Motor neuron (in vitro differentiated cells): ENCODE data around the gene INPP5J. TPM values are rescaled to one million over a fixed set of nuclear protein-coding genes. Genes with fewer than 3 reads are reported as not detected.
"Not testable (repeated sequence)": the region's sequence is repeated elsewhere in the genome, so short reads cannot be mapped to it uniquely, and the experiment has no call there.

Source experiments
- ATAC-seq, 8 experiments: fragments of 200-7000 bp; cut with Tn5 transposase; replicated peaks in 6 of 8; 2 replicates each; pipeline ENCODE4 v1.8.0; 2021; ENCODE audit warnings: mild to moderate bottlenecking in 8 of 8, moderate library complexity in 8 of 8
- H3K27ac ChIP-seq, 2 donors: fragments of 250-450 bp; sonication (Bioruptor Pico); 2 replicates each; pipeline ENCODE4 v1.9.0; 2021; ENCODE audit warnings: antibody characterized with exemption in 2 of 2, mild to moderate bottlenecking in 2 of 2, moderate library complexity in 1 of 2
- H3K4me1 ChIP-seq, 2 donors: fragments of 250-450 bp; sonication (Bioruptor Pico); replicated peaks in 1 of 2; 2 replicates each; pipeline ENCODE4 v1.6.1; 2021; ENCODE audit warnings: antibody characterized with exemption in 2 of 2, mild to moderate bottlenecking in 2 of 2, moderate library complexity in 1 of 2
- H3K4me3 ChIP-seq, 5 donors: fragments of 250-450 bp; sonication (Bioruptor Pico); 2 replicates each; pipeline ENCODE4 v1.9.0; 2021; ENCODE audit warnings: antibody characterized with exemption in 5 of 5, mild to moderate bottlenecking in 5 of 5, moderate library complexity in 4 of 5
- WGBS, 10 experiments: fragments of 450-650 bp; shearing (Covaris generic); methylation state at CpG; one replicate each; pipeline ENCODE4 v1.0.0; 2022; 5-methylcytosine and 5-hydroxymethylcytosine counted together
- in situ Hi-C, 9 experiments: fragments of 400-800 bp; cut with MboI; loops; one replicate each; pipeline ENCODE4 v1.15.0; 2021; ENCODE audit warnings: low sequenced_read_pairs in 9 of 9, low pct_unique_long_range_greater_than_20kb in 2 of 9; ENCODE audit not compliant: unreplicated experiment in 9 of 9
- total RNA-seq, 8 experiments: library from RNA; unstranded; fragments of 300-600 nt; gene quantifications; 2 replicates each; pipeline versions ENCODE4 v1.2.3 to v1.2.4, GENCODE V29; 2022

The INPP5J gene
- total RNA-seq, 8 experiments from 2014 or later = 1.2 to 6.0 (median 3.6) TPM

GRCh38 chr22:31089160-31090100, 33.3 kb upstream of the INPP5J start:
- WGBS, 10 experiments = 29 to 100% (median 61%) methylated on average over 1 to 3 of the region's 9 CpGs; no CpG with 5 or more reads in 7 of the 10 experiments
- Histone ChIP-seq H3K4me3 (no peak overlapping the region), H3K27ac (no peak overlapping the region), H3K4me1 (peaks cover 0 to 4% of the 10 kb centered on the region in 2 donors)
- in situ Hi-C loops = loop anchor here in 4 of 9 experiments (10.0 to 25.0 kb wide), 3 partner anchors 115 to 145 kb away; partner anchors contain the start of genes MORC2 (in 2 of the 4) and TUG1 (in 2 of the 4)
- peak; percentile 4 to 61 (median 38) for ATAC-seq

DNA sequence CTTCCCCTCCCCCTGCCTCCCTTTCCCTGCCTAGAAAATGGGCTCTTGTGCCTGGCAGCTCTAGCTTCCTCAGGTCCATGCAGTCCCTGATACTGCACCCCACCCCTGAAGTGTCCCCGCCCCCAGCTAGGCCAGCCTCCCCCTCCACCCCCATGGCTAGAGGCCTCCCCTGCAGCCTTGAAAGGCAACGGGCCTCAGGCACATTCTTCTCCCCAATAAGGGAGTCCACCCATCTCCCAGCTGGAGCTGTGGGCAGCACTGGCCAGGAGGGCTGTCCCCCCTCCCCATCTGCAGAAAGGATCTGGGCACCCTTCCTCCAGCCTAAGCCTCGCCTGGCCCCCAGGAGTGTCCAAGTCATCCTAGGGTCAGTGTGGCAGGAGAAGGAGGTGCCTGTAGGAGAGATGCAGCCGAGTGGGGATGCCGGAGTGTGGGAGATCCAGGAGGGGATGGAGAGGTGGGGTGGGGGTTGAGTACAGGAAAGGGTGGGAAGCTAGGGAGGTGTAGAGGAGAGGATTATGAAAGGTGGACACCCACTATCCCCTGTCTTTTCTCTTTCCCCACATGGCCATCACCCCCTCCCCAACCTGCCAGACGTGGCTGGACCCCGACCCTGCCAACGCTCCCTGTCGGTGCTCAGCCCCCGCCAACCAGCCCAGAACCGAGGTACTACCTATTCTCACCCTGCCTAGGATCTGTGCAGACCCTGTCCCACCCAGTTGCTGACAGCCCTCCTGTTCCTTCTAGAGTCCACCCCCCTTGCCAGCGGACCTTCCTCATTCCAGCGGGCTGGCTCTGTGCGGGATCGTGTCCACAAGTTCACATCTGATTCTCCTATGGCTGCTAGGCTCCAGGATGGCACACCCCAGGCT, 32.3 kb upstream of the INPP5J start:
- peak in 2 of 8 experiments; percentile 42 to 49 for ATAC-seq
- in situ Hi-C loops = loop anchor here in 2 of 9 experiments (25.0 kb wide), 1 partner anchor 128 kb away; the partner anchor contains the start of genes MORC2 (in 2 of the 2) and TUG1 (in 2 of the 2)
- Histone ChIP-seq H3K27ac (no peak overlapping the region), H3K4me1 (peaks cover 0 to under 1% of the 10 kb centered on the region in 2 donors), H3K4me3 (no peak overlapping the region)
- WGBS, 10 experiments = no CpG with 5 or more reads among the region's 15 CpGs

DNA sequence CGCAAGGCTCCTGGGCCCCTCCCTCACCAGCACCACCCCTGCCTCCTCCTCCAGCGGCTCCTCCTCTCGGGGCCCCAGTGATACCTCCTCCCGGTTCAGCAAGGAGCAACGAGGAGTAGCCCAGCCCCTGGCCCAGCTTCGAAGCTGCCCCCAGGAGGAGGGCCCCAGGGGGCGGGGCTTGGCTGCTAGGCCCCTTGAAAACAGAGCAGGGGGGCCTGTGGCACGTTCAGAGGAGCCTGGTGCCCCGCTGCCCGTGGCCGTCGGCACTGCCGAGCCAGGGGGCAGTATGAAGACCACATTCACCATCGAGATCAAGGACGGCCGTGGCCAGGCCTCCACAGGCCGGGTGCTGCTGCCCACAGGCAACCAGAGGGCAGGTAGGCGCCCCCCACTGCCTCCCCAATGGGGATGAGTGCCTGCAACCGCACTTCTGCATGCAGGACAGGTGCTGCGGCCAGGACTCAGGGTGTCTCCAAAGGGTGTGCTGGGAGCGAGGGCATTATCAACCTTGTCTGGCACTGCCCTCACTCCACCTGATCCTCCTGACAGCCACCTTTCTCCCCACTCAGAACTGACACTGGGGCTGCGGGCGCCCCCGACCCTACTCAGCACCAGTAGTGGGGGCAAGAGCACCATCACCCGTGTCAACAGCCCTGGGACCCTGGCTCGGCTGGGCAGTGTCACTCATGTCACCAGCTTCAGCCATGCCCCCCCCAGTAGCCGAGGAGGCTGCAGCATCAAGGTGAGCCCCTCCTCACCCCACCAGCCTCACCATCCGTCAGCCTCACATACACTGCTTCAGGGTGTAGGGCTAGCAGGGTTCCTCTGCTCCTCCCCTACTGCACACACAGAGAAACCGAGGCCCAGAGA, 31.4 kb upstream of the INPP5J start:
- Histone ChIP-seq H3K27ac (no peak overlapping the region), H3K4me1 (no peaks in the 10 kb centered on the region), H3K4me3 (no peak overlapping the region)
- in situ Hi-C loops = loop anchor here in 2 of 9 experiments (25.0 kb wide), 1 partner anchor 129 kb away; the partner anchor contains the start of genes MORC2 (in 2 of the 2) and TUG1 (in 2 of the 2)
- 80 to 100% (median 90%) methylated on average over 2 to 4 of the region's 29 CpGs; no CpG with 5 or more reads in 7 of the 10 experiments for WGBS, 10 experiments
- peak in 1 of 8 experiments; percentile 5 for ATAC-seq

- WGBS, 10 experiments = 83 to 100% (median 97%) methylated on average over 1 to 5 of the region's 9 CpGs; no CpG with 5 or more reads in 6 of the 10 experiments
- in situ Hi-C loops = loop anchor here in 2 of 9 experiments (25.0 kb wide), 1 partner anchor 130 kb away; the partner anchor contains the start of genes MORC2 (in 2 of the 2) and TUG1 (in 2 of the 2)
- Histone ChIP-seq H3K4me3 (no peak overlapping the region), H3K4me1 (no peaks in the 10 kb centered on the region), H3K27ac (no peak overlapping the region)
- no peak for ATAC-seq
These were observed 30.6 kb upstream of the INPP5J start for GRCh38 chr22:31092161-31092560.

- ATAC-seq = no peak
- 100% methylated on average over 2 of the region's 33 CpGs; no CpG with 5 or more reads in 9 of the 10 experiments for WGBS, 10 experiments
- no peak overlapping the region for H3K27ac ChIP-seq
- peaks cover 2 to 3% of the 10 kb centered on the region in 2 donors for H3K4me1 ChIP-seq
- in situ Hi-C loops = loop anchor here in 2 of 9 experiments (25.0 kb wide), 1 partner anchor 131 kb away; the partner anchor contains the start of genes MORC2 (in 2 of the 2) and TUG1 (in 2 of the 2)
- H3K4me3 ChIP-seq = no peak overlapping the region
These were observed 29.5 kb upstream of the INPP5J start for GRCh38 chr22:31093086-31093850.

GRCh38 chr22:31094021-31094551, 28.7 kb upstream of the INPP5J start:
- in situ Hi-C loops = loop anchor here in 2 of 9 experiments (25.0 kb wide), 1 partner anchor 132 kb away; the partner anchor contains the start of genes MORC2 (in 2 of the 2) and TUG1 (in 2 of the 2)
- 13 to 90% (median 83%) methylated on average over 1 to 4 of the region's 5 CpGs; no CpG with 5 or more reads in 6 of the 10 experiments for WGBS, 10 experiments
- no peak for ATAC-seq
- no peak overlapping the region for H3K27ac ChIP-seq
- peaks cover 6 to 10% of the 10 kb centered on the region in 2 donors for H3K4me1 ChIP-seq
- H3K4me3 ChIP-seq = no peak overlapping the region

GRCh38 chr22:31094741-31095140, 28.0 kb upstream of the INPP5J start:
- Histone ChIP-seq H3K27ac (no peak overlapping the region), H3K4me3 (no peak overlapping the region), H3K4me1 (peaks cover 6 to 10% of the 10 kb centered on the region in 2 donors)
- in situ Hi-C loops = loop anchor here in 2 of 9 experiments (25.0 kb wide), 1 partner anchor 132 kb away; the partner anchor contains the start of genes MORC2 (in 2 of the 2) and TUG1 (in 2 of the 2)
- no peak for ATAC-seq
- WGBS, 10 experiments = 83 to 100% (median 93%) methylated on average over 1 to 7 of the region's 7 CpGs; no CpG with 5 or more reads in 2 of the 10 experiments

DNA sequence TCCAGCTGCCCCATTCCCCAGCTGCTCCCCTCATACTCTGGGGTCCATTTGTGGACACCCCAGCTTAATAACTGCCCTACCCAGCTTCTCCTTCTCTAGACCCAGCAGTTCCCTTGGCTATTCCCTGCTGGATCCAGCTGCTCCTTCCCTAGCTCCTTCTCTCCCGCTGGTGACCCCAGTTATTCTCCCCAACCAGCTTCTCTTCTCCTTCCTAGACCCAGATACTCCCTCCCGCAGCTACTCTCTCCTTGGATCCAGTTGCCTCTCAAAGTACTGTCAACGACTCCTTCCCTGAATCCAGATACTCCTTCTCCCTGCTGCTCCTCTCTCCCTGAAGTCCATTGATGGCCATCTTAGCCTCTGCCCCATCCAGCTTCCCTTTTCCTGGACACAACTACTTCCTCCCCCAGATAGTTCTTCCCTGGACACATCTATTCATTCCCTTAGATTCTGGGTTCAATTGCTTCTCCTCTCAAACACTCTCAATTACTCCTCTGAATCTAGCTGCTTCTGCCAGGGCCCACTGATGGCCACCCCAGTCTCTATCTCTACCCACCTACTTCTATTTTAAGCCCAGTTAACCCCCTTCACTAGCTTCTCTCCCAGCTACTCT, 27.0 kb upstream of the INPP5J start:
- Histone ChIP-seq H3K4me1 (peaks cover 6 to 10% of the 10 kb centered on the region in 2 donors), H3K4me3 (no peak overlapping the region), H3K27ac (no peak overlapping the region)
- WGBS, 10 experiments = 77 to 100% (median 90%) methylated on average over 1 to 3 of the region's 3 CpGs; no CpG with 5 or more reads in 1 of the 10 experiments
- ATAC-seq = no peak
- in situ Hi-C loops = loop anchor here in 2 of 9 experiments (25.0 kb wide), 1 partner anchor 133 kb away; the partner anchor contains the start of genes MORC2 (in 2 of the 2) and TUG1 (in 2 of the 2)

DNA sequence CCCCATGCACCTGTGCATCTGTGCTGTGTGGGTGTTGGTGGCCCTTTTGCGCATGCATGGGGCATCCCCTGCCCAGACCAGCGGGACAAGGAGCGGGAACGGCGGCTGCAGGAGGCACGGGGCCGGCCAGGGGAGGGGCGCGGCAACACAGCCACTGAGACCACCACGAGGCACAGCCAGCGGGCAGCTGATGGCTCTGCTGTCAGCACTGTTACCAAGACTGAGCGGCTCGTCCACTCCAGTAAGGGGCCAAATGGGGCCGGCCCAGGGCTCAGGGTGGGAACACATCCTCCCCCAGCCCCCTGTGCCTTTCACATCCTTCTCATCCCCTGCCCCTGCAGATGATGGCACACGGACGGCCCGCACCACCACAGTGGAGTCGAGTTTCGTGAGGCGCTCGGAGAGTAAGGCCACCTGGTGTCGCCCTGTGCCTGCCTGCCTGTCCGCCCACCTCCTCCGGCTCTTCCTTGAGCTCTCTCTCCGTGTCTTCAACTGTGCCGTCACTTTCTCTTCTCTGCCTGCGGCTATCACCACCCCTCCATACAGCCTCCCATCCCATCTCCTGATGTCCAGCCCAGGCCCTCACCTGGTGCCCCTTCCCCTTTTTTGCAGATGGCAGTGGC, 26.0 kb upstream of the INPP5J start:
- no peak overlapping the region for H3K4me3 ChIP-seq
- peaks cover 6 to 10% of the 10 kb centered on the region in 2 donors for H3K4me1 ChIP-seq
- no peak for ATAC-seq
- no peak overlapping the region for H3K27ac ChIP-seq
- WGBS, 10 experiments = 67 to 97% (median 83%) methylated on average over 3 to 6 of the region's 27 CpGs; no CpG with 5 or more reads in 6 of the 10 experiments
- in situ Hi-C loops = loop anchor here in 2 of 9 experiments (25.0 kb wide), 1 partner anchor 134 kb away; the partner anchor contains the start of genes MORC2 (in 2 of the 2) and TUG1 (in 2 of the 2)

DNA sequence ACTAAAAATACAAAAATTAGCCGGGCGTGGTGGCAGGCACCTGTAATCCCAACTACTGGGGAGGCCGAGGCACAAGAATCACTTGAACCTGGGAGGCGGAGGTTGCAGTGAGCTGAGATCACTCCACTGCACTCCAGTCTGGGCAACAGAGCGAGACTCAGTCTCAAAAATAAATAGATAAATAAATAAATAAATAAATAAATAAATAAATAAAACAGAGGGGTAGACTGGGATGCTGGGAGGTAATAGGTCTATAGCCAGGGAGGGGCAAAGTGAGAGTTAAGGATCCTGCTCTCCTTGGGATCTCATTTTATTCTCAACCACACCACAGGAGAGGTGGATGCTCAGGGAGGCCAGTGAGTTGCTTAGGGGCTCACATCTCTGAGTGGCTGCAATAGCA, 25.2 kb upstream of the INPP5J start:
- WGBS, 10 experiments = 100% methylated on average over 1 to 5 of the region's 5 CpGs; no CpG with 5 or more reads in 5 of the 10 experiments
- not testable (repeated sequence) for H3K4me3 ChIP-seq, H3K4me1 ChIP-seq, H3K27ac ChIP-seq, ATAC-seq
- in situ Hi-C loops = loop anchor here in 2 of 9 experiments (25.0 kb wide), 1 partner anchor 135 kb away; the partner anchor contains the start of genes MORC2 (in 2 of the 2) and TUG1 (in 2 of the 2)
